ENCODE results near the gene NOC2L. TPM values are rescaled to one million over a fixed set of nuclear protein-coding genes. Genes with fewer than 3 reads are reported as not detected.

Gene NOC2L
- total RNA-seq, 1 donor from 2014 or later = 69.8 TPM

DNA sequence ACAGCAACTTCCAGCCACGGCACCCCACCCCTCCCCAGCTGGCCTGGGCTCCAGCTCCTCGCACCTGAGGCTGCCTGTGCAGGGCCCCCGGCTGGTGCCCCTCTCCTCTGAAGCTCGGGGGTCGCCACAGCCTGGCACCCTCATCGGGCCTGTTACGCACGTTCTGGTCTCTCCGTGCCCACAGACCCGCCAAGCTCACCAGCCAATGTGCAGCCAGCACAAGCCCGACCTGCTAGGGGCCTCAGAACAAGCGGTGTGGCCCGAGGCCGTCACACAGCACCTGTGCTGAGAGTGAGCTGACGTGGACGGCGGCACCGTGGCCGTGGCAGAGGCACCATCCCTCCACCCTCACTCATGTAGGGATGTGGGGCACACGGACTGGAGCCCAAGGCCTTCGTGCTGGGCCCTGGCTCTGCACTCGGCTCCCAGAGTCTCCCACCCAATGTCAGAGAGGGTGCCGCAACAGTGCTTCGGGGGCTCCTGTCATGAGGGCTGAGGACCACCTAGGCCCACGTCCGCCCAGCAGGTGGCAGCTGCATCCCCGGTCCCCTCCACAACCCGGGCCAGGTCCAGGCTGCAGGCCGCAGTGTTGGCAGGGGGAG, 39.7 kb downstream of the NOC2L start:
- Mint-ChIP-seq H3K4me1 (peaks cover 75% of the 10 kb centered on the region), H3K27me3 (ENCODE audit: low read depth) (peaks cover 4% of the 10 kb centered on the region), H3K4me3 (no peak overlapping the region), H3K27ac (no peak overlapping the region), H3K36me3 (no peaks in the 10 kb centered on the region), H3K9me3 (no peaks in the 10 kb centered on the region)
- no peak for DNase-seq (ENCODE audit: low spot score in 2 of 2, unreplicated experiment in 2 of 2)
- TF ChIP-seq, protein P1, sequence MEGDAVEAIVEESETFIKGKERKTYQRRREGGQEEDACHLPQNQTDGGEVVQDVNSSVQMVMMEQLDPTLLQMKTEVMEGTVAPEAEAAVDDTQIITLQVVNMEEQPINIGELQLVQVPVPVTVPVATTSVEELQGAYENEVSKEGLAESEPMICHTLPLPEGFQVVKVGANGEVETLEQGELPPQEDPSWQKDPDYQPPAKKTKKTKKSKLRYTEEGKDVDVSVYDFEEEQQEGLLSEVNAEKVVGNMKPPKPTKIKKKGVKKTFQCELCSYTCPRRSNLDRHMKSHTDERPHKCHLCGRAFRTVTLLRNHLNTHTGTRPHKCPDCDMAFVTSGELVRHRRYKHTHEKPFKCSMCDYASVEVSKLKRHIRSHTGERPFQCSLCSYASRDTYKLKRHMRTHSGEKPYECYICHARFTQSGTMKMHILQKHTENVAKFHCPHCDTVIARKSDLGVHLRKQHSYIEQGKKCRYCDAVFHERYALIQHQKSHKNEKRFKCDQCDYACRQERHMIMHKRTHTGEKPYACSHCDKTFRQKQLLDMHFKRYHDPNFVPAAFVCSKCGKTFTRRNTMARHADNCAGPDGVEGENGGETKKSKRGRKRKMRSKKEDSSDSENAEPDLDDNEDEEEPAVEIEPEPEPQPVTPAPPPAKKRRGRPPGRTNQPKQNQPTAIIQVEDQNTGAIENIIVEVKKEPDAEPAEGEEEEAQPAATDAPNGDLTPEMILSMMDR (IDR thresholded peaks at IDR 0.05; ENCODE audit: unreplicated experiment) = no peak

DNA sequence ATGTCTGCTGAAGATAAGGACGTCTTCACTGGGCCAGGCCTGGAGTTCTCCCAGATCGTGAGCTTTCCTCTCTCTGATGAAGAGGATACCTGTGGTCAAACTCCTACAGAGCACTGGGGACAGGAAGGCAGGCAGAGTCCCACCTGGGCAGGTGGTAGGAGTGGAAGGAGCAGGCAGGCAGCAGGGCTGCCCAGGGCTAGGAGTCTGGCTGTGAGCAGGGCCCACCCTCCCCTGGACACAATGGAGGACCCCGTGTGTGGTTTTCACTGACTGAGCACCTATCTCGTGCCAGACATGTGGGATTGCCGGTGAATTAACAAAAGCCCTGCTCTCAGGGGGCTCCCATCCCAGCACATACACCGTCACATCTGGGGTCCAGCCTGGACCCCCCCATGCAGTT, 40.2 kb downstream of the NOC2L start:
- DNase-seq (ENCODE audit: low spot score in 2 of 2, unreplicated experiment in 2 of 2) = no peak
- Mint-ChIP-seq H3K4me1 (peaks cover 80% of the 10 kb centered on the region), H3K27me3 (ENCODE audit: low read depth) (peaks cover 4% of the 10 kb centered on the region), H3K36me3 (no peaks in the 10 kb centered on the region), H3K27ac (peak overlapping the region; percentile 73), H3K9me3 (no peaks in the 10 kb centered on the region), H3K4me3 (no peak overlapping the region)
- TF ChIP-seq, protein P1 (IDR thresholded peaks at IDR 0.05; ENCODE audit: unreplicated experiment) = no peak

DNA sequence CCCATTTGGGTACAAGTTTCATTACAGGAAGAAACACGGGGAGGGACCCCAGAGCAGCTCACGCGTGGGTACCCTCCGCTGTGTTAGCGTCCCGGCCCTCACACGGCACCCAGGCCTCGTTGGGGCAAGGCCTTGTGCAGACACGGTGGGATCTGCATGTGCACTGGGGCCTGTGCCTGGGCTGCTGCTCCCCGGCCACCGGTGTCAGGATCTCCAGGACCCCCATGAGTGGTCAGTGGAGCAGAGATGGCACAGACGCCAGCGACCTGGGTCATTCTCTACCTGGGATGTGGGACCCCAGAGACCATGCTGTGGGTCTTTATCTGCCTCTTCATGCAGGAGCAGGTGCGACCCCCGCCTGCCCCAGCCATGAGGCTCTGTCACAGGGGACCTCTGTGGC, 40.7 kb downstream of the NOC2L start:
- H3K9me3 Mint-ChIP-seq = no peaks in the 10 kb centered on the region
- DNase-seq (ENCODE audit: low spot score in 2 of 2, unreplicated experiment in 2 of 2) = no peak
- H3K27me3 Mint-ChIP-seq (ENCODE audit: low read depth) = peaks cover 4% of the 10 kb centered on the region
- H3K4me3 Mint-ChIP-seq = no peak overlapping the region
- H3K36me3 Mint-ChIP-seq = no peaks in the 10 kb centered on the region
- TF ChIP-seq, protein P1 (IDR thresholded peaks at IDR 0.05; ENCODE audit: unreplicated experiment) = no peak
- peak overlapping the region; percentile 73 for H3K27ac Mint-ChIP-seq
- peaks cover 83% of the 10 kb centered on the region for H3K4me1 Mint-ChIP-seq

DNA sequence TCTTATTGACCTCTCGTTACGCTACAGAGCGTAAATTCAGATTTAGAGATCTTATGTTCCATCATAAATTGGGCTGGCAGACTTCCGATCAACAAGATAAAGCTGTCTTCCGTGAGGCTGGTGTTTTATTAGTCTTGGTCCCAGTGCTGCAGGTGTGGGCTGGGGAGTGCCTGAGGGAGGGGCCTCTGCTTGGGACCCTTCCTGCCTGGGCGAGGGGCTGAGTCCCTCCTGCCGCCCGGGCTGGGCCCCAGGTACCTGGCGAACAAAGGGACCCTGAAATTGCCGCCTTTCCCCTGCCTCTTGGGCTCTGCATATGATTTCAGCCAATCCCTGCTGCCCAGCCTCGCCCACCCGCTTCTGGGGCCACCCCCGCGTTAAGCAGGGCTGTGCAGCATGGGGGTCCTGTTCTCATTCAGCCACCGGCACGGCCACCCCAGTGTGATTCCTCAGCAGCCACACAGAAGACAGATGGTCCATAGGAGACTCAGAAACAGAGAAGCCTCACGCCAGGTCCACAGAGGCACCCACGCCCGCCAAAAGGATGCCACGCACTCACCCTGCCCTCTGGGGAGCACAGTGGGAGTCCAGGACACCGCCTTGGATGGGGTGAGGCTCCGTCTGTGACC, 41.5 kb downstream of the NOC2L start:
- Mint-ChIP-seq H3K27me3 (ENCODE audit: low read depth) (peaks cover 7% of the 10 kb centered on the region), H3K9me3 (no peaks in the 10 kb centered on the region), H3K4me1 (peaks cover 81% of the 10 kb centered on the region), H3K27ac (peak overlapping the region; percentile 91), H3K4me3 (peak overlapping the region; percentile 9), H3K36me3 (no peaks in the 10 kb centered on the region)
- peak in 1 of 2 experiments; percentile 42 for DNase-seq (ENCODE audit: low spot score in 2 of 2, unreplicated experiment in 2 of 2)
- TF ChIP-seq, protein P1 (IDR thresholded peaks at IDR 0.05; ENCODE audit: unreplicated experiment) = no peak

DNA sequence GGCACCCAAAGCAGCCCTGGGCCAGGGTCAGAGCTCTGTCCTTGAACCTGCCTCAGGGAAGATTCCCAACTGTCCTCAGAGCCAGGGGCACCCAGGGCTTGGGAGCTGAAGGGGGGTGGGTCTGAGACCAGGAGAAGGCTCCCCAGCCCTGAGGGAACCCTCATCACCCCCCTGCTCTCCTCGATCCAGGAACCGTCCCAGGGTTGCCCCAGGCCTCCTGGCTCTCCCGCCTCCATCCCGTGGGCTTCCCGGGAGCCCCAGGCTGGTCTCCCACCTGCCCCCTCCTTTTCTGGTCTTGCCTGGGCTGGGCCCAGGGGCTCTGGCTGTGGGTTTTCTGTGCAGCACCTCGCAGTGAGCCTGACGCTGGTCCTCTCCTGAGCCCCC, 42.0 kb downstream of the NOC2L start:
- Mint-ChIP-seq H3K27me3 (ENCODE audit: low read depth) (peaks cover 10% of the 10 kb centered on the region), H3K36me3 (no peaks in the 10 kb centered on the region), H3K27ac (peak overlapping the region; percentile 91), H3K9me3 (no peaks in the 10 kb centered on the region), H3K4me3 (peak overlapping the region; percentile 9), H3K4me1 (peaks cover 80% of the 10 kb centered on the region)
- peak; percentile 32 to 59 for DNase-seq (ENCODE audit: low spot score in 2 of 2, unreplicated experiment in 2 of 2)
- TF ChIP-seq, protein P1 (IDR thresholded peaks at IDR 0.05; ENCODE audit: unreplicated experiment) = no peak

Data from mesothelial cell of epicardium (in vitro differentiated cells).